IPS-NIHi11 (cell line): ENCODE data around the gene MIDN.
A peak's percentile ranks its signal among the peaks of the same experiment; 100 is the strongest.
"Not testable (repeated sequence)": the region's sequence is repeated elsewhere in the genome, so short reads cannot be mapped to it uniquely, and the experiment has no call there.

Experiments
- DNase-seq: peaks from one replicate; pipeline ENCODE4 v3.0.0; 2012; ENCODE audit warnings: mixed read lengths, low spot score

Gene MIDN

DNA sequence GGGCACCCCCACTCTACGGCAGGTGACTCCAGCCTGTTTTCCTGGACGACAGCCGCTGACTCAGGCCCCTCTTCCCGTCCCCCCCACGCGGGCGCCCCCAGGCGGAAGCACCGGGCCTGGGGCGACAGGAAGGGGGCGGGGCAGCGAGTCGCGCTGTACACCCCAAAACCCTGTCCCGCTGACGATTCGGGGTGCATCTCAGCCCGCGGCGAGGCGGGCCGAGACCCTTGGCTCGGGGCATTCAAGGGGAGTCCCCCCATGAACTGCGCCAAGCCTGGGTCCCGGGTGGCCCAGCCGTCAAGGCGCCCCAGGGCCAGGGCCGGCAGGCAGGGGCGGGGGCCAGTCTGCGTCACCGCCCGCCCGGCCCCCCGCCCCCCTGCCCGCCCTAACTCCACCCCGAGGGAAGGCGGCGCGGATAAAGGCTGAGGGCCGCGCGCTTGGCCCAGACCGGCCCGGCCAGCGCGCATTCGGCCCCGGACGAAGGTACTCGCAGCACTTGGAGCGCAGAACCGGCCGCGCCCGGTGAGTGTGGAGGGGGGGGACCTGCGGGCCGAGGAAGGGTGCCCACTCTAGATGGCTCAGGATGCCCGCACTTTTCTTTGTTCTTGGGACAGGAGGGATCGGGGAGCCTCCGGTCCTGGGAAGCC lies at the start of gene MIDN:
TSS of gene MIDN (plus strand) at position 445 of the 647 bp plus-strand sequence. CDS start 1,714 bp downstream, outside the sequence.
- no peak for DNase-seq

DNA sequence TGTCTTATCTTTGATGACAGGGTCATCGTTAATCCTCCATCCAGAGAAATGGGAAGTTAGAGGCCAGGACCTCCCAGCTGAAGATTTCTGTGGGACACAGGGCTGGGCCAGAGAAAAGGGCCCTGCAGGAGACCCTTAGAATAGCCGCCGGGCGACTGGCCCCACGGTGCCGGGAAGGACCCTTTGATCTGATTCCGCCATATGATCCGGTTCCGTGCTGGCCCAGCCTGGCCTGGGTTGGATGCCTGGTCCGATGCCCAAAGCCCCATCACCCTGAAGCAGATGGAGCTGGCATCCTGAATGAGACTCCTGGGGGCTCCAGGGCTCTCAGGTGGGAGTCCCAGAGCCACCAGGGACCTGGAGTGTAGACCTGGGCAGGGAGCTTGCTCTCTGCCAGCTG lies 48.9 kb upstream of the MIDN start:
- DNase-seq = no peak

DNA sequence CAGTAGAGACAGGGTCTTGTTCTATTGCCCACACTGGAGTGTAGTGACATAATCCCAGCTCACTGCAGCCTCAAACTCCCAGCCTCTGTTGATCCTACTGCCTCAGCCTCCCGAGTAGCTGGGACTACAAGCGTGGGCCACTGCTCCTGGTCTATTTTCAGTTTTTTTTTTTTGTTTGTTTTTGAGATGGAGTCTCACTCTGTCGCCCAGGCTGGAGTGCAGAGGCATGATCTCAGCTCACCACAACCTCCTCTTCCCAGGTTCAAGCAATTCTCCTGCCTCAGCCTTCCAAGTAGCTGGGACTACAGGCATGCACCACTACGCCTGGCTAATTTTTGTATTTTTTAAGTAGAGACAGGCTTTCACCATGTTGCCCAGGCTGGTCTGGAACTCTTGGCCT lies 47.8 kb upstream of the MIDN start:
- DNase-seq = not testable (repeated sequence)

DNA sequence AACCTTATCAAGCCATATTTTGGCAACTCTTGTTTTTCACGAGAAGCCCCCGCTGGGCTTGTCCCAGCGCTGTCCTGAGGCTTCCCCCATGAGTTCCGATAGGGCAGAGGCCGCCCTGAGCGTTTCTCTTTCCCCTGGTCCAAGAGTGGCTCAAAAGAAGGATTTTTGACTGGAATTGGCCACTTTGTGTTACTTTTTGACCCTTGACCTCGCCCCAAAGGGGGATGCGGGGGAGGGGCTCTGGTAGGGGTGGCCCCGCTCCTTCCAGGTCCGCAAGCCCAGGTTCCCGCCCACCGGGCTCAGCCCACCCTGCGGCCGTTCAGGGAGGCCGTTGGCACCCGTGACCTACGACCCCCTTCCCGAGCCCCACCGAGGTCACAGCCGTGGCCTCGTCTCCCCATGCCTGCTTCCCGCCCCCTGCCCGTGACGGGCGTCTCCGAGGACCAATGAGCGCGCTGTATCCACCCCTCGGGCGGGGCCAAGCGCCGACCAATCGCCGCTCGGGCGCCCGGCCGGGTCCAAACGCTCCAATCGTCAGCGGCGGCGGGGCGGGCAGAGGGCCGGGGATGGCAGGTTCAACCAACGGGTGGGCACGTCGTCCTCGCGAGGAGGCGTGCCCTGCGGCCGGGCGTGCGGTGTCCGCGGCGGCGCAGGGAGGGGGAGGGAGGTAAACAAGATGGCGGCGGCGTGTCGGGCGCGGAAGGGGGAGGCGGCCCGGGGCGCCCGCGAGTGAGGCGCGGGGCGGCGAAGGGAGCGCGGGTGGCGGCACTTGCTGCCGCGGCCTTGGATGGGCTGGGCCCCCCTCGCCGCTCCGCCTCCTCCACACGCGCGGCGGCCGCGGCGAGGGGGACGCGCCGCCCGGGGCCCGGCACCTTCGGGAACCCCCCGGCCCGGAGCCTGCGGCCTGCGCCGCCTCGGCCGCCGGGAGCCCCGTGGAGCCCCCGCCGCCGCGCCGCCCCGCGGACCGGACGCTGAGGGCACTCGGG lies 43.0 kb upstream of the MIDN start, which contains the start of gene STK11:
TSS of gene STK11 (plus strand) at position 665 of the 986 bp plus-strand sequence. CDS start 1,136 bp downstream, outside the sequence.
- peak; percentile 100 for DNase-seq

DNA sequence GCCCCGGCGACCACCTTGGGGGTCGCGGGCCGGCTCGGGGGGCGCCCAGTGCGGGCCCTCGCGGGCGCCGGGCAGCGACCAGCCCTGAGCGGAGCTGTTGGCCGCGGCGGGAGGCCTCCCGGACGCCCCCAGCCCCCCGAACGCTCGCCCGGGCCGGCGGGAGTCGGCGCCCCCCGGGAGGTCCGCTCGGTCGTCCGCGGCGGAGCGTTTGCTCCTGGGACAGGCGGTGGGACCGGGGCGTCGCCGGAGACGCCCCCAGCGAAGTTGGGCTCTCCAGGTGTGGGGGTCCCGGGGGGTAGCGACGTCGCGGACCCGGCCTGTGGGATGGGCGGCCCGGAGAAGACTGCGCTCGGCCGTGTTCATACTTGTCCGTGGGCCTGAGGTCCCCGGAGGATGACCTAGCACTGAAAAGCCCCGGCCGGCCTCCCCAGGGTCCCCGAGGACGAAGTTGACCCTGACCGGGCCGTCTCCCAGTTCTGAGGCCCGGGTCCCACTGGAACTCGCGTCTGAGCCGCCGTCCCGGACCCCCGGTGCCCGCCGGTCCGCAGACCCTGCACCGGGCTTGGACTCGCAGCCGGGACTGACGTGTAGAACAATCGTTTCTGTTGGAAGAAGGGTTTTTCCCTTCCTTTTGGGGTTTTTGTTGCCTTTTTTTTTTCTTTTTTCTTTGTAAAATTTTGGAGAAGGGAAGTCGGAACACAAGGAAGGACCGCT lies 42.1 kb upstream of the MIDN start:
- DNase-seq = peak; percentile 51

DNA sequence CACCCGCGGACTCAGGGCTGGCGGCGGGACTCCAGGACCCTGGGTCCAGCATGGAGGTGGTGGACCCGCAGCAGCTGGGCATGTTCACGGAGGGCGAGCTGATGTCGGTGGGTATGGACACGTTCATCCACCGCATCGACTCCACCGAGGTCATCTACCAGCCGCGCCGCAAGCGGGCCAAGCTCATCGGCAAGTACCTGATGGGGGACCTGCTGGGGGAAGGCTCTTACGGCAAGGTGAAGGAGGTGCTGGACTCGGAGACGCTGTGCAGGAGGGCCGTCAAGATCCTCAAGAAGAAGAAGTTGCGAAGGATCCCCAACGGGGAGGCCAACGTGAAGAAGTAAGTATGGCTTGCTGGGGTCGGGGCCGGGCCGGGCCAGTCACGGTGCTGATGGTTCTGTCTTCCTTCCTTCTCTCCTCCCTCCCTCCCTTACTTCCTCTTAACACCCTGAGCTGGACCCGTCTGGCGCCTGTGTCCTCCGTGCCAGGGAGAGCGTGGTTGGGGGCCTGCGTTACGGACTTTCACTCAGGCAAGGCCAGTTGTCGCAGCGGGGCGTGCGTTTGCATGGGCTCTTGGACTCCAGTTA lies 41.4 kb upstream of the MIDN start:
- DNase-seq = no peak

DNA sequence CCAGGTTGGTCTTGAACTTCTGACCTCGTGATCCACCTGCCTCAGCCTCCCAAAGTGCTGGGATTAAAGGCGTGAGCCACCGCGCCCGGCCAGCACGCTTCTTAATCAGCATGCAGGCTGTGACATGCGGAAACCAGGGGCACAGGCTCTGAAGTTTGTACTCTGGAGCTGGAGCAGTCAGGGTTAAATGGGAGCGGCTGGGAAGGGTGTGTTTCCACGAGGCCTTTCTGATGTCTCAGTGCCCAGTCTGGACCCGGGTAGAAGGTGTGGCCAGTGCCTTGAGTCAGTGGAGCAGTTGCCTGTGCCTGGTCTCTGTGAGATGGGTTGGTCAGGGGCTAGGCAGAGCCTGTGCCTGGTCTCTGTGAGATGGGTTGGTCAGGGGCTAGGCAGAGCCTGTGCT lies 39.6 kb upstream of the MIDN start:
- not testable (repeated sequence) for DNase-seq

DNA sequence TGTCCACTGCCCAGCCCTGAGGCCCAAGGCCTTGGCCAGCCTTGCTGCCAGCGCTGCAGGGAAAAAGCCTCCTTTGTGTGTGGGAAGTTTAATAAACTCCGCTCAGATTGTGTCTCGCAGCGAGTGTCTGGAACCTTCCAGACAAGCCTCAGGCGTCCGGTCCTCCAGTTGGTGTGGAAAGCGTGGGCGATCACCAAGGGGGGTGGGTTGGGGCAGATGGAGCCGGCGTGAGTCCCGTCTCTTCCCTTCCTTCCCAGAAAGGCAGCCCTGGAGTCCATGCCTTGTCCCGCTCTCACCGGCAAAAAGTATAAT lies 38.2 kb upstream of the MIDN start:
- no peak for DNase-seq

DNA sequence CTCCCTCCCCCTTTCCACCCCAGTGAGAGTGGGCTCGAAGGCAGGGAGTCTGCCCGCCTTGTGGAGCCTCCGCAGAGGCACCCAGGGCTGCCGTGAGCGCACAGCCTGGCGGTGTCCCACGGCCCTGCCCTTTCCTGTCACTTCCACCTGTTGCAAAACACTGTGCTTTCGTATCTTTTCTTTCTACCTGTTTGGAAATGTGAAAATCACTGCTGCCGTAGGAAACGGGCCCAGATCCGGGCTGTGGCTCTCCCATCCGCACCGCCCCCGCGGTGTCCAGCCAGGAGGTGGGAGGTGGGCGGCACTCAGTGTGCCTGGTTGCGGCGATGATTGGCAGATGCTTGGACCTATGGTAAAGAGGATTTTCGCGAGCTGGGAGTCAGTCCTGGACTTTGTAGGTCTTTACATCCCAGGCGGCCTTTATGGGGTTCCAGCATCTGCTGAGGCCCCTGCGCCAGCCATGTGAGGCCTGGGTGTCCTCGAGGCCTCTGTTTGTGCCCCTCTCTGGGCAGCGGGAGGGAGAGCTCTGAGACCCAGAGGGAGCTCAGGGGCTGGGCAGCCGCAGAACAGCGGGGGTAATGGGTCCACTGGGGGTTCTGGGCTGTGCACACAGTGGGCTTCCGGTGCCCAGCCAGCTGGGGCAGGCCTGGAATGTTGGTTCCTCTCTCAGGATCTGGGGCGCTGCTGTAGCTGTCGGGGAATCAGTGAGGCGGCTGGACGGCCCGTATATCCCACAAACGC lies 36.7 kb upstream of the MIDN start:
- no peak for DNase-seq

DNA sequence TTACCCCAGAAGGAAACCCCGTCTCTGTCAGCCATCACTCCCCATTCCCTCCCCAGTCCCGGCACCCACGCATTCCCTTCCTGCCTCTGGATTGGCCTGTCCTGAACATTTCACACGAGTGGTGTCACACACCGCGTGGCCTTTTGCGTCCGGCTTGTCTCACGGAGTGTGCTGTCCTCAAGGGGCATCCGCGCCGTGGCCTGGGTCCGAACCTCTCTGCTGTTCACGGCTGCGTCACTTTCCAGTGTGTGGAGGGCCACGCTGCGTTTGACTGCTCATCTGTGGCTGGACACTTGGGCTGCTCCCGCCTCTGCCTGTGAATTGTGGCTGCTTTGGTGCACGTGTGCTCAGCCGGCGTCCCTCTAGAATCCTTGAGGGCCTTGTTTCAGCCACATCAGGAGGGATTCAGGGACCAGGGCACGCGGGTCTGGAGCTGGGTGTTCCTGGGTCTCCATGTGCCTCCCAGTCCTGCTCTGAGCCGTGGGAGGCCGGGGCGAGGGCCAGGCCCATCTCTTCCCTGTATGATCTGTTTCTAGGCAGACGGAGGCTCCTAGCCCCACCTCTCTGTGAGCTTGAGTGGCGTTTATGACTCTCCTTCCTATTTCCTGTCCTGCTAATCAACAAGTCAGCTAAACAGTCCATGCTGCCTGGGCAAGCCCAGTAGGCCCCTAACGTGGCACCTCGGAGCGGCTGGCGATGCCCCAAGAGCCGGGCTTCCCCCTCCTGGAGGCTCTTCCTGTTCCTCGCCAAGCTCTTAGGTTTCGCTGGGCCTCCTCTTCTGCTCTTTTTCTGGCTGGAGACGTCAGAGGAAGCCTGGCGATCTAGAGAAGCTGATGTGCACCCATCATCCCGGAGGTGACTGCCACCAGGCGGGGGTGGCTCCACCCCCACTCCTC lies 34.7 kb upstream of the MIDN start:
- DNase-seq = no peak

DNA sequence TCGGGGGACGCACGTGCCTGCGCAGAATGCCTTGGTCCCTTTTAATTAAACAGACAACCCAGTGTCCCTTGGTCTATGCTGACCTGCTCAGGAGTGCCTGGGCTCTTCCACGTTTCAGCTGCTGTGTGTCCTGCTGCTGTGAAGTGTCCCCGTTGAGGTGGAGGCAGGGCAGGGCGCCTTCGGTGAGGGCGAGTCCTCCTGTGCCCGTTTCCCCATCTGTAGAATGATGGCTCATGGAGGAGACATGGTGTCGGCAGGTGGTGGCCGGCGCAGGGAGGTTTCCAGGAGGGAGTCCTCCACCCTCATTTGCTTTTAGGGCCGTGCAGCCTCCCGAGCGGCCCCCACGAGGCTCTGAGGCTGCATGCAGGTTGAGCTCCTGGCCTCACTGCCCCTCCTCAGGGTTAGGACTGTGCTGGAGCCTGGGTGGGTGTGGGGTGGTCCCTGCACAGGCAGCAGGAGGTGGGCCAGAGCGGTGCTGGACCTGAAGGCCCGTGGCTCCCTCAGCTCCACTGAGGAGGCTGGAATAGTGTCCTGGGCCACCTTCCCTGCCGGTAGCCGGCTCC lies 34.0 kb upstream of the MIDN start:
- no peak for DNase-seq

DNA sequence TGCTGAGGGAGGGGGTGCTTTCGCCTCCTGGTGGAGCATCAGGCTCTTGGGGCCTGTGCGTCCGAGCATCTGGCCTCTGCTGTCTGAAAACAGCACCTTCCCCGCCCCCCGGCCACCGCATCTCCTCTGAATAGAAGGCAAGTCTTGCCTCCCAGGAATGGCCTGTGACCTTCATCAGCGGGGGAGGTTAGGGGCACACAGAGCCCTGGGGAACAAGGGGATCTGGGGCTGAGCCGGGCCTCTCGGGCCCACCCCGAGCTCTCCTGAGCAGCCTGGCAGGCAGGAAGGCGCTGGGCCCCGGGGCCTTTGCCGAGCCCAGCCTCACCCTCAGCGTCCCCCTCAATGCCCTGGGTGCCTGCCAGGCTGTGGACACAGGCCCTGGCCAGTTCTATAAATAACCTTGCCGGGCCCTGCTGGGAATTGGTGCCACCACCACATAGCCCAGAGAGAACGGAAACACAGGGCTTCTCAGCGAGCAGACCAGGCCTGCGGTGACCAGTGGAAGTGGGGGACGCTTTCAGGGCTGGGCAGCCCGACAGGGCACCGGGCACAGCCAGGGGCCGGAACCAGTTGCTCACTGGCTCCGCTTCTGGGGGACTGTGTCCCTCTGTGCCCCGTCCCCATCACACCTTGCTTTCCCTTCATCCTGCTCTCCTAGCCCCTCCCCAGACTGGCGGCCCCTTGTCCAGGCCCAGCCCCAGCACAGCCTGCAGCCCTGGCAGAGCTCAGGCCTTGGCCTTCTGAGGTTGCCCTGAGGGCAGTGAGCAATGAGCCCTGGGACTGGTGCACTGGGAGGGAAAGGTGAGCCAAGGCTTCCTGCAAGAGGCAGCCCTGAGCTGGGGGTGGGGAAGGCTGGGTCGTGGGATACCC lies 33.3 kb upstream of the MIDN start:
- DNase-seq = no peak

DNA sequence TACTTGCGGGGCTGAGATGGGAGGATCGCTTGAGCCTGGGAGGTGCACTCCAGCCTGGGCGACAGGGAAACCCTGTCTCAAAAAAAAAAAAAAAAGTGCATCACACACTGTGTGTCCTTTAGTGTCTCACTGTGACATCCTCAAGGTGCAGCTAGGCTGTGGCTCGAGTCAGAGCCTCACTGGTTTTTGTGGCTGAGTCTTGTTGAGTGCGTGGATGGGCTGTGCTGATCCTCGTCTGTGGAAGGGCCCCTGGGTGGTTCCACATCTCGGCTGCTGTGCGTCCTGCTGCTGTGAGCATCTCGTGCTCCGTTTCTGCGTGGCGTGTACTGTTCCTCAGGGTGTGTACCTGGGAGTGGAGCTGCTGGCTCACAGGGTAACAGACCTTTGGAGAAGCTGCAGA lies 31.6 kb upstream of the MIDN start:
- DNase-seq = no peak

DNA sequence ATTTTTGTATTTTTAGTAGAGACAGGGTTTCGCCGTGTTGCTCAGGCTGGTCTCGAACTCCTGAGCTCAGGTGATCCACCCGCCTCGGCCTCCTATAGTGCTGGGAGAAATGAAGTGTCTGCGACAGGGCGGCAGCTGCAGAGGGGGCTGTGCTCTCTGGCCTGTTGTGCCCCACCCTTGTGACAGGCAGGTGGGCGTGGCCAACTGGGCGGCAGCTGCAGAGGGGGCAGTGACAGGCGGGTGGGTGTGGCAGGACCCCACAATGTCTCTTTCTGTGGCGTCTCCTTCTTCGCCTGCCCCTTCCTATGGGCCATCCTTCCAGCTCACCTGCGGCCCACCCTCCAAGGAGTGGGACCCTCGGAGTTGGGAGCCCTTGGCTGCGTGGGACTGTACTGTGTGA lies 31.0 kb upstream of the MIDN start:
- DNase-seq = no peak

DNA sequence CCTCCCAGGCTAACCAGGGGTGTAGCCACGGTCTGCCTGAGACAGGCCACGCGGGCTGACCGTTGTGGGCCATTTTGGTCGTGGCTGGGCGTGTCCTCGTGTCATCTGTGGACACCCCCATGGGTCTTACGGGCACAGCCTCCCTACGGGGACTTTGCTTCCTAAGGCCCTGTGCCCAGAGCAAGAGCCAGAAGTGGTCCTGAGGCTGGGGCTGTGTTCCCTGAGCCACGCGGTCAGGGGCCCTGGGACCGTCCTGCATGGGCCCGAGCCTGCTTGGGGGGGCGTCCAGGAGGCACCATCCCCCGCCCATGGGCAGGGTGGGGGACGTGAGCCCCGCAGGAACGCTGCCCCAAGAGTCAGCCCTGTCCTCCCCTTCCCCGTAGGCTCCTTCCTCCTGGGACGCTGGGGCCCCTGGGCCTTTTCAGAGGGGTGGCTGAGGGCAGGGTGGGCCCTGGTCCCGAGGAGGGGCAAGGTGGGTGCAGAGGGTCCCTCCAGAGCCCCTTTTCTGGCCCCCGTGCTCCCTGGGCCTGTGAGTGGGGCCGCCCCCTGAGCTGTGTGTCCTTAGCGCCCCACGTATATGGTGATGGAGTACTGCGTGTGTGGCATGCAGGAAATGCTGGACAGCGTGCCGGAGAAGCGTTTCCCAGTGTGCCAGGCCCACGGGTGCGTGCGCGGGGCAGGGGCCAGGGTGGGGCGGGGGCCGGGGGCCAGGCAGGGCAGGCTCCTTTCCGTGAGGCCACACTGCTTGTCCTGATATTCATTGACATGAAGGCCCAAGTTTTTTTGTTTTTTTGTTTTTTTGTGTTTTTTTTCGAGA lies 29.4 kb upstream of the MIDN start:
- no peak for DNase-seq

DNA sequence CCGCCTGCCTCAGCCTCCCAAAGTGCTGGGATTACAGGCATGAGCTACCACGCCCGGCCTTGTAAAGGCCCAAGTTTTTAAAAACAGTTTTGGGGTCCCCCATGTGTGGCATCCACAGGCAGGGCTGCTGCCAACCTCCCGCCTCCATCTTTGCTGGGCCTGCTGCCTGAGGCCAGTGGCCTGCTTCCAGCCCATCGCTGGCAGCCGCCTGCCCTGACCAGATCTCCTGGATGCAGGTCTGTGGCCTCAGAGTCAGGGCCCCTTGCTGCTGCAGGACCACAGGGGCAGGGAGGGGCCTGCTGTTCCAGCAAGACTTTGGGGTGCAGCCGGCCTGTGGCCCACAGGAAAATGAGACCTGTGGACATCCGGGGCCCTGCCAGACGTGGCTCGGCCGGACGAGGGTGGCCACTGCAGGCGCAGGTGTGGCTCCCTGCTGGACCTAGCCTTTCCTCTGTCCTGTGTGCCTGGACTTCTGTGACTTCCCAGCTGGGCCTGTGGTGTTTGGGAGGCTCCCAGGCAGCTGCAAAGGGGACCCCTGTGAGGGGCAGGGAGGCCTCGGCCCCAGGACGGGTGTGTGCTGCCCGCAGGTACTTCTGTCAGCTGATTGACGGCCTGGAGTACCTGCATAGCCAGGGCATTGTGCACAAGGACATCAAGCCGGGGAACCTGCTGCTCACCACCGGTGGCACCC lies 28.5 kb upstream of the MIDN start:
- DNase-seq = no peak

DNA sequence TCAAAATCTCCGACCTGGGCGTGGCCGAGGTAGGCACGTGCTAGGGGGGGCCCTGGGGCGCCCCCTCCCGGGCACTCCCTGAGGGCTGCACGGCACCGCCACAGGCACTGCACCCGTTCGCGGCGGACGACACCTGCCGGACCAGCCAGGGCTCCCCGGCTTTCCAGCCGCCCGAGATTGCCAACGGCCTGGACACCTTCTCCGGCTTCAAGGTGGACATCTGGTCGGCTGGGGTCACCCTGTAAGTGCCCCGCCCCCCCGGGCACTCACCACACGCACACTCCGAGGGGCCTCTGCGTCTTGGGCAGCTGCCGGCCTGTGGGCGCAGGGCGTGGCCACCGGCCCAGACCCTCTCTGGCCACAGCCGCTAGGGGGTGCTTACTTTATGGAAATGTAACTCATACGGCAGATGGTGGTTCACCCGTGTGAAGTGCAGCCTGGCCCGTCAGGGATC lies 27.9 kb upstream of the MIDN start:
- DNase-seq = no peak
